OCI-LY1 (cell line): Measurements from ENCODE around the gene TRIM62.

Experiments used
- CTCF ChIP-seq: fragments of 200-600 bp; sonication (generic), shearing (Covaris generic); IDR thresholded peaks from 2 replicates; pipeline ENCODE4 v1.5.1; 2017; ENCODE audit warnings: mild to moderate bottlenecking, antibody characterized with exemption, low read length, moderate library complexity, mixed read lengths
- EZH2 ChIP-seq: fragments of 200-600 bp; sonication (generic), shearing (Covaris generic); IDR thresholded peaks from 2 replicates; pipeline ENCODE4 v1.8.0; 2017; ENCODE audit warnings: borderline replicate concordance, mixed run types, mild to moderate bottlenecking, antibody characterized with exemption, low read length, moderate library complexity, mixed read lengths

- TF ChIP-seq EZH2: no peak
- no peak for TF ChIP-seq CTCF
Measured at GRCh38 chr1:33181921-33182341, at the start of gene TRIM62.
